ENCODE data around the gene APOA5.

GRCh38 chr11:116792144-116792868 is 627 bp upstream of the APOA5 start:
- TF ChIP-seq CTCF (IDR thresholded peaks at IDR 0.05) = no peak
- TF ChIP-seq EP300 (IDR thresholded peaks at IDR 0.05) = no peak
- no peak for TF ChIP-seq POLR2AphosphoS5 (IDR thresholded peaks at IDR 0.05)
